ENCODE data around the gene SLC35D2.

The SLC35D2 gene

DNA sequence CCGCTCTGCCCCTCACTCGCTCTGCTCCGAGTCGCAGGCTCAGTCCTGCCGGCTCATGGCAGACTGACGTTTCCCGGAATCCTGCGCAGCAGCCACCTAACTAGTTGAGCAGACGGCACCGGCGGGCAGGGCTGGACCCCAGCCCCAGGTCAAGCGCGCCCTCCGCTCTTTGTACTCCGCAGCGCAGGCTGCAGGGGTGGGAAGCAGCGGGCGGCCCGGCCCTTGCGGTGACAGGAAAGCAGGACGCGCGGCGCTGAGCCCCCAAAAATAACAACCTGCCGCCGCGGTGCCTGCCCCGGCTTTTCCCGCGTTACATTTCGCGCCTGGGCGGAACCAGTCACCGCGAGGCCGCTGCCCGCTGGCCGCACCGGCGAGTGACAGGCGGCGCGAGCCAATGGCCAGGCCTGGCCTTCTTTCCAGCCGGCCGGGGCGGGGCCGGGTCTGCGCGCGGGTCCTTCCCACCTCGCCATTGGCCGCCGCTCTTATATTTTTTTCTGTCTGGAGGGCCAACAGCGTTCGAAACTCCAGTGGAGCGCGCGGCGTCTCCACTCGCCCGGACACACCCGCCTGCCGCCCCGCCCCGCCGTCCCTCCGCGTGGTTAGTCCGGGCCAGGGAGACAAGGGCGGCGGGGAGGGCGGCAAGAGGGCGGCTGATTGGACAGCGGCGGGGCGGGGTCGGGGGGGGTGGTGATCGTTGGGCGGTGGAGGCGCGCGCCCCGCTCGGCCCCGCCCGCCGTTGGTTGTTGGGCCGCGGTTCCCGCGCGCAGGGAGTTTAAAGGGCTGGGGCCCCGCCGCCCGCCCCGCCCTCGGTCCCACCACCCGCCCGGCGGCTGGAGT is 34.8 kb upstream of the SLC35D2 start, which contains the start of gene ZNF367:
Gene ZNF367 (minus strand): TSS at position 288 of the 837 bp plus-strand sequence. CDS start 338 bp downstream, outside the sequence.
- no peaks in the 10 kb centered on the region for H3K9me3 ChIP-seq (ENCODE audit: control insufficient read depth, low read length)
- WGBS, 2 experiments (ENCODE audit: insufficient coverage in 2 of 2) = 0 to 1% methylated on average over 80 to 82 of the region's 100 CpGs

DNA sequence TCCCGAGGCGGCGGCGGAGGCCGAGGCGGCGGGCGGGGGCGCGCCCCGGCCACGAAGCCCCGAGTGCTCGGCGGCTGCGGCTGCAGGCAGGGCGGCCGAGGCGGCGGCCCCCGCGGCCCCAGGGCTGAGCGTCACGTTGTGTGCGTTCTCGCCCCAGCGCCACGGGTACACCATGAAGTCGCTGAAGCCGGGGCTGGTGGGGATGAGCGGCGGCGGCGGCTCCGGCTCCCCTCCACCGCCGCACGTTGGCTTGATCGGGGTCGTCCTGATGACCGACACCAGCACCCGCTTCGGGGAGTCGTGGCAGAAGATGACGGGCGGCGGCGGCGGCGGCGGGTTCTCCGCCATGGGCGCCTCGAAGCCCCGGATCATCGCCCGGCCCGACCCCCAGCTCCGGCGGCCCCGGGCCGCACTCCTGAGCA is 34.2 kb upstream of the SLC35D2 start:
- peak overlapping the region; percentile 90 for H3K27ac ChIP-seq (ENCODE audit: low read depth, low read length, severe bottlenecking)
- 0 to 1% methylated on average over 29 to 49 of the region's 62 CpGs for WGBS, 2 experiments (ENCODE audit: insufficient coverage in 2 of 2)
- peaks cover 20% of the 10 kb centered on the region for H3K36me3 ChIP-seq (ENCODE audit: control insufficient read depth, insufficient read depth, low read length)
- no peaks in the 10 kb centered on the region for H3K9me3 ChIP-seq (ENCODE audit: control insufficient read depth, low read length)
- peak overlapping the region; percentile 85 for H3K4me3 ChIP-seq (ENCODE audit: extremely low read depth, insufficient read depth, low read length, poor library complexity, severe bottlenecking)
- H3K4me1 ChIP-seq (ENCODE audit: control insufficient read depth, insufficient read depth, low read length, poor library complexity, severe bottlenecking) = peaks cover 23% of the 10 kb centered on the region

More for the DNA sequence above, 34.8 kb upstream of the SLC35D2 start, which contains the start of gene ZNF367:
- H3K4me1 ChIP-seq (ENCODE audit: control insufficient read depth, insufficient read depth, low read length, poor library complexity, severe bottlenecking) = peaks cover 23% of the 10 kb centered on the region
- peaks cover 16% of the 10 kb centered on the region for H3K36me3 ChIP-seq (ENCODE audit: control insufficient read depth, insufficient read depth, low read length)
- peak within 1 kb of the TSS; percentile 85 for H3K4me3 ChIP-seq (ENCODE audit: extremely low read depth, insufficient read depth, low read length, poor library complexity, severe bottlenecking)
- peak within 1 kb of the TSS; percentile 97 for H3K27ac ChIP-seq (ENCODE audit: low read depth, low read length, severe bottlenecking)

DNA sequence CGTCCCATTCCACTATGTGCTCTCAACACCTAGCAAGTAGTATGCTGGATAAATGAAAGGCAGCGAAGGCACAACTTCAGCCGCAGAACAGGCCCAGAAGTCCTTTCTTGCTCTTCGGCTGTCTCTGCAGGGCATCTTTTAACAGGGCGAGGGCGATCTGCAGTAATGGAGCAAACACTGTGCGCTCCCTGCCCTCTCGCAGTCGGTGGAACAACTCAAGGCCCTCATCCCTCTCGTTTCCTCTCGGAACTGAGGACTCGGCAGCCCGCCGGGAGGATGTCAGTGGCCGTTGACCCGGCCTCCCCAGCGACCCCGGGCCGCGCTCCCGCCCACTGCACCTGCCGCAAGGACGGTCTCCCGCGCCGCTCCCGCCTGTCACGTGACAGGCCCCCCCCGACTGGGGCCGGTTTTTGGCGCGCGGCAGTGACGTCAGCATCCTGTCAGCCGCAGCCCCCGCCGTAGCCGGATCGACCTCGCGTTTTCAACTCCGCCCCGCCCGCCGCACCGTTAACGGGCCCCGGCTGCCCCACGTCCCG is 33.6 kb upstream of the SLC35D2 start:
- peaks cover 20% of the 10 kb centered on the region for H3K36me3 ChIP-seq (ENCODE audit: control insufficient read depth, insufficient read depth, low read length)
- H3K9me3 ChIP-seq (ENCODE audit: control insufficient read depth, low read length) = no peaks in the 10 kb centered on the region
- 1% methylated on average over 39 to 40 of the region's 50 CpGs for WGBS, 2 experiments (ENCODE audit: insufficient coverage in 2 of 2)
- peak overlapping the region; percentile 53 for H3K27ac ChIP-seq (ENCODE audit: low read depth, low read length, severe bottlenecking)
- H3K4me3 ChIP-seq (ENCODE audit: extremely low read depth, insufficient read depth, low read length, poor library complexity, severe bottlenecking) = peak overlapping the region; percentile 85
- peaks cover 23% of the 10 kb centered on the region for H3K4me1 ChIP-seq (ENCODE audit: control insufficient read depth, insufficient read depth, low read length, poor library complexity, severe bottlenecking)

DNA sequence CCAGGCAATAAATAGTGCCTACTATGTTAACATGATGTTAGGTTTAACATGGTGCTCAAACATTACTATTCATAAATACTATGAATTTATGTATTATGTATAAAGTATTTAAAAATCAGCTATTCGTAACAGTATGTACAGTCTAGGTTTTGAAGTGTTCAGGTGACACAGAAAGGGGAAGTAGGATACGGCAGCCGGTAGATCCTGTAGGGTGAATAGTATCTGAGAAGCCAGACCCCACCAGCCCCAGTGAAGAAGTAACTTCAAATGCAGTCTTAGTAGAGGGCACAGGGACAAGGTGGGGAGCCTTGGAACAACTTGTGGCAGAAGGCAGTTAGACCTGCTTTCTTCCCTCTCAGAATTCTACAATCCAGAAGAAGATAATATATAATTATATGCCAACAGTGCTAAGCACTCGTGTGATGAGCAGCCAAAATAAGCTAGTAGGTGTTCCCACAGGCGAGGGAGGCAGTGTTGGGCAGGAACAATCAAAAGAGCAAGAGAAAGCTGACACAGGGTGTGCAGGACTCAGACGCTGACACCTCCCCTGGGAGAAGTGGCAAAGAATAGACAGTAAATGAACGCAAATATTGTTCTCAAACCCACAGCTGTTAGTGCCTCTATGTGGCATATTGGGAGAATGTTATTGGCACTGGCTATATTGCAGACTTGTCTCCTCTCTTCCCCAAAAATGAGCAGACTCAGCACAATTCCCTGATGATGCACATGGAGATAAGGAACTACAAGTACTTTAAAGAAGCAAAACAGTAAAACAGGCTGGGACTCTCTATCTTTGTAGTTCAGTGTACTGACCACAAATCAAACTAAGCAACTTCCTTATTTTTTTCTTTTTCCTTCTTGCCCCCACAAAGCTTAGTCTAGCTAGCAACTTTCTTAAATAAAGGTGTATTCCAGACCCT is 30.1 kb upstream of the SLC35D2 start:
- Histone ChIP-seq H3K9me3 (ENCODE audit: control insufficient read depth, low read length) (no peaks in the 10 kb centered on the region), H3K36me3 (ENCODE audit: control insufficient read depth, insufficient read depth, low read length) (peaks cover 38% of the 10 kb centered on the region), H3K27ac (ENCODE audit: low read depth, low read length, severe bottlenecking) (no peak overlapping the region), H3K4me3 (ENCODE audit: extremely low read depth, insufficient read depth, low read length, poor library complexity, severe bottlenecking) (no peak overlapping the region), H3K4me1 (ENCODE audit: control insufficient read depth, insufficient read depth, low read length, poor library complexity, severe bottlenecking) (peaks cover 9% of the 10 kb centered on the region)
- 91 to 93% methylated on average over 3 to 5 of the region's 7 CpGs for WGBS, 2 experiments (ENCODE audit: insufficient coverage in 2 of 2)

DNA sequence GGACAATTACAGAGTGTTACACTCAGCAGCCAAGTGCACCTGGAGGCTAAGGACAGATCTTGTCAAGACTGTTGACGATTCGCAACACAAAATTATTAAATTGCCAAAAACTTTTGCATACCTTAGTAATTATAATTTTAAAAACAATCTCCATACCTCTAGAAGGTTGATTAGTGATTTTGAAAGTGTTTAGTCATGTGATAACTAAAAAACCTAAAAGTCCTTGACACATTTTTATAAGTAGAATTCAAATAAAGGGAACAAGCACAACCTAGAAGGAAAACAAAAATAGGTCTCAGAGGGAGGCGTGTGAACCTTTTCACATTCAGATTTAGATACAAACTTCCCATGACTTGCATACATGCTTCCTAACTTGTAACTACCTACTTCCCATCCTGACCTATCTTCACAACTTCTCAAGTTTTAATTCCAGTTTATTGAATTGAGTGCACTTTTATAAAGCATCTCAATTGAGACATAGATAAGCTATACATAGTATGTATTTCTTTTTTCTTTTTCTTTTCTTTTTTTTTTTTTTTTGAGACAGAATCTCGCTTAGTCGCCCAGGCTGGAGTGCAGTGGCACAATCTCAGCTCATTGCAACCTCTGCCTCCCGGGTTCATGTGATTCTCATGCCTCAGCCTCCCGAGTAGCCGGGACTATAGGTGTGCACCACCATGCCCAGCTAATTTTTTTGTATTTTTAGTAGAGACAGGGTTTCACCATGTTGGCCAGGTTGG is 28.8 kb upstream of the SLC35D2 start:
- peaks cover 42% of the 10 kb centered on the region for H3K36me3 ChIP-seq (ENCODE audit: control insufficient read depth, insufficient read depth, low read length)
- H3K27ac ChIP-seq (ENCODE audit: low read depth, low read length, severe bottlenecking) = no peak overlapping the region
- H3K9me3 ChIP-seq (ENCODE audit: control insufficient read depth, low read length) = no peaks in the 10 kb centered on the region
- H3K4me3 ChIP-seq (ENCODE audit: extremely low read depth, insufficient read depth, low read length, poor library complexity, severe bottlenecking) = no peak overlapping the region
- peaks cover 9% of the 10 kb centered on the region for H3K4me1 ChIP-seq (ENCODE audit: control insufficient read depth, insufficient read depth, low read length, poor library complexity, severe bottlenecking)
- WGBS, 2 experiments (ENCODE audit: insufficient coverage in 2 of 2) = 86 to 92% methylated on average over 1 to 4 of the region's 8 CpGs

DNA sequence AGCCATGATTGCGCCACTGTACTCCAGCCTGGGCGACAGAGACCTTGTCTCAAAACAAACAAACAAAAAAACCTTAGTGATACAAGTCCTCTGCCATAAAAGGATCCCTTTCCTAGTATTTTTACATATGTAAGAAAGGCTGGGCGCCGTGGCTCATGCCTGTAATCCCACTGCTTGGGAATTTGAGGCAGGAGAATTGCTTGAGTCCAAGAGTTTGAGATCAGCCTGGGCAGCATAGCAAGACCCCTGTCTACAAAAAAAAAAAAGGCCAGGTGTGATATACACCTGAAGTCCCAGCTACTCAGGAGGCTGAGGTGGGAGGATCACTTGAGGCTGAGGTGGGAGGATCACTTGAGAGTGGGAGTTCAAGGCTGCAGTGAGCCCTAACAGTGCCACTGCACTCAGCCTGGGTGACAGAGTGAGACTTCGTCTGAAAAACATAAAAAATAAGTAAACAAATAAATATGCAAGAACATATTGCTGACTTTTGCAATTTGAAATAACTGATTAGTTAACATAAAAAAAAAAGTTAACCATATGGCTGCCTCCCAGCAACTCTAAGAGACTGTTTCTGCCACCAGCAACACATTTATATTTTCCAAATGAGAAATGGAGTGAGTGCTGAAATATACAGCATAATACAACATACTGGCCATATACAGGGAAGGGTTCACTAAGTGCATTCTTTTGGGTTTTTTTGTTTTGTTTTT is 27.8 kb upstream of the SLC35D2 start:
- Histone ChIP-seq H3K27ac (ENCODE audit: low read depth, low read length, severe bottlenecking) (no peak overlapping the region), H3K9me3 (ENCODE audit: control insufficient read depth, low read length) (no peaks in the 10 kb centered on the region), H3K4me3 (ENCODE audit: extremely low read depth, insufficient read depth, low read length, poor library complexity, severe bottlenecking) (no peak overlapping the region), H3K36me3 (ENCODE audit: control insufficient read depth, insufficient read depth, low read length) (peaks cover 41% of the 10 kb centered on the region), H3K4me1 (ENCODE audit: control insufficient read depth, insufficient read depth, low read length, poor library complexity, severe bottlenecking) (peaks cover 3% of the 10 kb centered on the region)
- 100% methylated on average over 2 of the region's 5 CpGs for WGBS, 2 experiments (ENCODE audit: insufficient coverage in 2 of 2)

DNA sequence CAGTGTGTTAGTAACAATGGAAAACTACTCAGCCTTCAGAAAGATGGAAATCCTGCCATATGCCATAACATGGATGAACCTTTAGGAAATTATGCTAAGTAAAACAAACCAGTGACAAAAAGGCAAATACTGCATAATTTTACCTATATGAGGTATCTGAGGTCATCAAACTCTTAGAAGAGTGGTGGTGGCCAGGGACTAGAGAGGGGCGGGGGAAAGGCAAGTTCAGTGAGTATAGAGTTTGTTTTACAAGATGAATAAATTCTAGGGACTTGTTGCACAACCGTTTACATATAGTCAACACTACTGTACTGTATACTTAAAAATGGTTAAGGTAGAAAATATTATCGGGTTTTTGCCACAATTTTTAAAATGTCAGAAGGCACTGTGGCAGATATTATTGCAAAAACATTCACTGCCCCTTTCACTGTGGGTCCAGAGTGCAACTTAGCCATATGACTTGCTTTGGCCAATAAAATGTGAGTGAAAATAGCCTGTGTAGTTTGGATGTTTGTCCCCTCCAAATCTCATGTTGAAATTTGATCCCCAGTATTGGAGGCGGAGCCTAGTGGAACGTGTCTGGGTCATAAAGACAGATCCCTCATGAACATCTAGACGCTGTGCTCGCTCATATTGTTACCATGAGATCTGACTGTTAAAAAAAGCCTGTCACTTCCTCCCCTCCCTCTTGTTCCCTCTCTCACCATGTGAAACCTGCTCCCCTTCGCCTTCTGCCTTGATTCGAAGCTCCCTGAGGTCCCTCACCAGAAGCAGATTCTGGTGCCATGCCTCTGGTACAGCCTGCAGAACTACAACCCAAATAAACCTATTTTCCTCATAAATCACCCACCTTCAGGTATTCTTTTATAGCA is 25.1 kb upstream of the SLC35D2 start:
- Histone ChIP-seq H3K9me3 (ENCODE audit: control insufficient read depth, low read length) (no peaks in the 10 kb centered on the region), H3K27ac (ENCODE audit: low read depth, low read length, severe bottlenecking) (no peak overlapping the region)
- 88 to 96% methylated on average over 5 to 6 of the region's 9 CpGs for WGBS, 2 experiments (ENCODE audit: insufficient coverage in 2 of 2)

DNA sequence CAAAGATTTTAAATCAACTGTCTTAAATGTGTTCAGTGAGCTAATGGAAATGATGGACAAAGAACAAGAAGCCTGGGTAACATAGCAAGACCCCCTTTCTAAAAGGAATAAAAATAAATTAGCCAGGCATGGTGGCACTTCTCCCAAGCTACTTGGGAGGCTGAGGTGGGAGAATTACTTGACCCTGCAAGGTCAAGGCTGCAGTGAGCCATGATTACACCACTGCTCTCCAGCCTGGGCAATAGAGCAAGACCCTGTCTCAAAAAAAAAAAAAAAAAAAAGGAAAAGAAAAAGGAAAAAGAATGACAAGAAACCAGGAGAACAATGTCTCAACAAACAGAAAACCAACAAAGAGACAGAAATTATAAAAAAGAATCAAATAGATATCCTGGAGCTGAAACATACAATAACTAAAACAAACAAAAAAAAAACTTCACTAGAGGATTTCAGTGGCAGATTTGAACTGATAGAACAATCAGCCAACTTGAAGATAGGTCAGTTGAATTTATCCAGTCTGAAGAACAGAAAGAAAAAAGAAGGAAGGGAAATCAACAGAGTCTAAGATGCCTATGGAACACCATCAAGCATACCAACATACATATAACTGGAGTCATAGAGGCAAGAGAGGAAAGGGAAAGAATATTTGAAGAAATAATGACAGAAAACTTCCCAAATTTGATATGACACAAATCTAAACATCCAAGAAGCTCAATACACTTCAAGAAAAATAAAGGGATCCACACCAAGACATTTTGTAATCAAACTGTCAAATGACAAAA is 16.8 kb upstream of the SLC35D2 start:
- Histone ChIP-seq H3K27ac (ENCODE audit: low read depth, low read length, severe bottlenecking) (no peak overlapping the region), H3K4me1 (ENCODE audit: control insufficient read depth, insufficient read depth, low read length, poor library complexity, severe bottlenecking) (no peaks in the 10 kb centered on the region), H3K9me3 (ENCODE audit: control insufficient read depth, low read length) (no peaks in the 10 kb centered on the region), H3K36me3 (ENCODE audit: control insufficient read depth, insufficient read depth, low read length) (peaks cover 16% of the 10 kb centered on the region), H3K4me3 (ENCODE audit: extremely low read depth, insufficient read depth, low read length, poor library complexity, severe bottlenecking) (no peak overlapping the region)

More for the DNA sequence above, 25.1 kb upstream of the SLC35D2 start:
- Histone ChIP-seq H3K4me1 (ENCODE audit: control insufficient read depth, insufficient read depth, low read length, poor library complexity, severe bottlenecking) (no peaks in the 10 kb centered on the region), H3K4me3 (ENCODE audit: extremely low read depth, insufficient read depth, low read length, poor library complexity, severe bottlenecking) (no peak overlapping the region), H3K36me3 (ENCODE audit: control insufficient read depth, insufficient read depth, low read length) (peaks cover 30% of the 10 kb centered on the region)

DNA sequence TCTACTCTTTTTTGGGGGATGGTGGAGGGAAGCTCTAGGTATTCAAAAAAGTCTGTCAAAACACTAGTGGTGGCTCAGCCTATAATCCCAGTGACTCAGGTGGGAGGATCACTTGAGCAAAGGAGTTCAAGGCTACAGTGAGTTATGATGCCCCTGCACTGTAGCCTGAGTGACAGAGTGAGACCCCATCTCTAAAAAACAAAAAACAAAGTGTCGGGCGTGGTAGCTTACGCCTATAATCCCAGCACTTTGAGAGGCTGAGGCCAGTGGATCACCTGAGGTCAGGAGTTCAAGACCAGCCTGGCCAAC is 15.8 kb upstream of the SLC35D2 start:
- Histone ChIP-seq H3K4me1 (ENCODE audit: control insufficient read depth, insufficient read depth, low read length, poor library complexity, severe bottlenecking) (no peaks in the 10 kb centered on the region), H3K4me3 (ENCODE audit: extremely low read depth, insufficient read depth, low read length, poor library complexity, severe bottlenecking) (no peak overlapping the region), H3K9me3 (ENCODE audit: control insufficient read depth, low read length) (no peaks in the 10 kb centered on the region), H3K36me3 (ENCODE audit: control insufficient read depth, insufficient read depth, low read length) (peaks cover 24% of the 10 kb centered on the region), H3K27ac (ENCODE audit: low read depth, low read length, severe bottlenecking) (peak overlapping the region; percentile 75)
- 88 to 100% methylated on average over 3 of the region's 3 CpGs for WGBS, 2 experiments (ENCODE audit: insufficient coverage in 2 of 2)

Measured in mesodermal cell (in vitro differentiated cells).